ENCODE data around the gene FILIP1.
A peak's percentile ranks its signal among the peaks of the same experiment; 100 is the strongest.

Gene FILIP1

DNA sequence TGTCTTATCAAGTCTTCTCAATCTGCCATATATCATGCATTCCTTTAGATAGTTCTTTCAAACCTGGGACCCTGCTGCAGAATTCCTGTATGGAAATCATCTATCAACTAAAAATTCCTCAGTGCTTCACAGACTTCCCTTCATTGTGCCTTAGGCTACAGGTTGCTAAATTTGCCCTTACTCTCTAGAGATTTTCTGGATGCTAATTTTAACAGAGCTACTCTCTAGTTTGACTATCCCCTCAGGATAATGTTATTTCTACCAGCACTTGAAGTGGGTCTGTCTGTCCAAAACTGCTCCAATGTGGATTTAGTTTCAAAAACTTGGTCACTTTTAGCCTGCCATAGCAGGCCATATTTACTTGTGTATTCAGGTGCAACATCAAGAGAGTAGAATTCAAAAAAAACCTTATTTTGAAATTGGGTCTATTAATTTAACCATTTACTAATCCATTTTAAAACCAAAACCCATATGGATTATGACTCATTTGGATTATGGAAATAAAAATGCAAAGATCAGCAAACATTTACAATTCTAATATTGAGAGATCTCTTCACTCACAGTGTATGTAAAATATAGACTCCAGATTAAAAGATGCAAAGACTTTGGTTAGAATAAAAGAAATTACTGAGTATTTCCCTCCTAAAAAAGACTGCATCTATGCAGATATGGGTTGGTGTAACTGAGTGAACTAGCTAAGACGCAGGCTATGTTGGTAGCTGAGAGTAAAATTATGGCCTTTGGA lies 236.1 kb downstream of the FILIP1 start:
- no peak for DNase-seq

DNA sequence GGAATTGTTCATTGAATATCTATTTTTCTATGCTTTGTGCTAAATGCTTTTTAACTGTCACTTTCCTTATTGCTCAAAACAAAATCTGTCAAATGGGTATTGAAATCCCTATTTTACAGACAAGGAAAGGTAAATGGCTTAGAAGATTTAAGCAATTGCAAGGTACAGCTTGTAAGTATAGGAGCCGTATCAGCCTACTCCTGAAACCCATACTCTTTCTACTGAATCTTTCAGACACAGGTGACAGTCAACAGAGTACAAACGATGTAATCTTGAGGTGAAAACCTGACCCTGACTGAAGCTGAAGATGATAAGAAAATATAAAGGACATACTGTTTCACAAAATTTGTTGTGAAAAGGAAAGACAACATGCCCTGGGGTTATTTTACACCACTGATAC lies 243.0 kb downstream of the FILIP1 start:
- DNase-seq, result no peak

DNA sequence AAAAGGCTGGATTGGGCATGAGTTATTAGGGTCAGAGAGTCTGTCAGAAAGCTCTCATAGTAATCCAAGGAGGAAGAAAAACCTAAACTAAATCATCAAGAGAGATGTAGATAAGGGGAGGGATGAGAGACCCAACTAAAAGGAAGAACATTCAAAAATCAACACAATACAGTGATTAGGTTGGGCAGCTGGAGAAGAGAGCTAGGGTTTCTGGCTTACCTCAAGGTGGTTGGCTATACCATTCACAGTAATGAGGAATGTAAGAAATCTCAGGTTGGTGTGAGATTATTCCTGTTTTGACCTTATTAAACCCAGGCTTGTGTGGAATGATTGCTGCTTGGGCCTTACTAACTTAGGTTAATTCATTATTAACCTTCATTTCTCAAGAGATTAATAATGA lies 243.8 kb downstream of the FILIP1 start:
- DNase-seq, result no peak

DNA sequence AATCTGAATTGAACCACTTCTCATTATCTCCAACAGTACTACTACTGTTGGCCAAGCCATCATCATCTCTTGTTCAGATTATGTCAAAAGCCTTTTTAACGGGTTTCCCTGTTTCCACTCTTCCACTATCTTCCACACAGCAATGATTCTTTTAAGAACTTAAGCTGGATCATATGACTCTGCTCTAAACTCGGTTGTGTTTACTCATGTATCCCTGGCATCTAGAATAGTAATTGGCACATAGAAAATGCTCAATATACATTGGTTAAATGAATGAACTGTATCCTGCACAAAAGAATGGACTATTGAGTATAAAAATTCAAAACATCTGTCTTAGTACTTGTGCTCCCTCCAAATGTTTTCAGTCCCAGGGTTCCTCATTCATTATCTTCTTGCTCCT lies 247.2 kb downstream of the FILIP1 start:
- DNase-seq, result no peak

DNA sequence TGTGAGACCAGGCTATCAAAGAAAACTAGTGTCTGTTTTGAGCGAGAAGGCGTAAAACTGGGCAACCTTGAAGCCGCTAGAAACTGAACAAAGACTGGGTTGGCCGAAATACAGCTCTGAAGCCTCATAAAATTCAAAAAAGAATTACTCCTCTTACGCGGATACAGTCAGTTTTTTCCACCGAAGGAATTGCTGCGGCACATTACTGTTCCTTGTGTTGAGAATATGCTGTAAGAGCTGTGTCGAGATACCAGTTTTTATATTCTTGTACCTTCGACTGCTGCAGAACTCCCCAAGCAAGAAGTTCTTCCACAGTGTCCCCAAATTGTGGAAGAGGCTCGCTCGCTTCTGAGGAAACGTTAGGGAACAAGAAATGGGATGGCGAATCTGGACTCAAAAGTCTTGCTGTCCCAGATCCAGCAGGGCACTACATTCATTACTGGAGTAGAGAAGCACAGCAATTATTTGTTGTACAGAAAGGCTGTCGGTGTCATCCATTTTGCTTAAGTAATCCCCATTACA lies 249.5 kb downstream of the FILIP1 start:
- DNase-seq, result peak; percentile 33

DNA sequence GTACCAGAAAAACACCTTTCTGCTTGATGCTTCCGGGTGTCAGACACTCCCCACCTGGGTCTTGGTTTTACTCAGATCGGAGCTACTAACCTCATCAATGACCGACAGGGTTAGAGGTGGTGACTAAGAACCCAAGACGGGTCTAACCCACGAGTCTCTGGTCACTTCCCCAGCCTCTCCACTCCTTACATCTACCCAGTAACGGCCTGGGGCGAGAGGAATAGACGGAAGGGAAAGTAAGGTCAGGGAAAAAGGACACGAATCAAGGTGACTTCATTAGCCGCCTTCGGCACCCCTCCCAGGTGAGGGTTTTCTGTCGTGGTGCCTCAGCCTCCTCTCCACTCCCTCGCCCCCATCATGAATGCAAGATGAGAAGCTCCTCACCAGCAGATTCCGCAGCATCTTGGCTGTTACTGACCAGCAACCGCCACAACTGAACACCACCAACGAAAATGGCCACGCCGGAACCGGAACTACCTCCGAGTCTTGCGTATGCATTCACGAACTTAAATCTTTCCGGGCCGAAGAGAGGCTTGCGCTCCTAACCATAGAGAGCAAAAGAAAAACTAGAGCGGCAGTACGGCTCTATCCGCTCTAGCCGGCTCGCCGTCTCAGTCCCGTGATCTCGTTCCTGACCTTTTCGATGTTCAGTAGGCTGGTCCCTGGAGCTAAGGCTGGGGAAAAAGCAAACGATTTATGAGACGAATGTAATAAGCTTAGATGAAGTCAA lies 250.1 kb downstream of the FILIP1 start, which contains the start of gene COX7A2:
Gene COX7A2, minus strand, starts transcription at position 469 of the 730 bp plus-strand sequence. Its CDS starts 67 bp downstream, at position 402.
- peak; percentile 99 for DNase-seq

Data from hematopoietic multipotent progenitor cell treated with erythropoietin and hydrocortisone succinate and interleukin-3 and kit ligand, for 6 days (in vitro differentiated cells).